ENCODE data around the gene ZNF541.

The ZNF541 gene

DNA sequence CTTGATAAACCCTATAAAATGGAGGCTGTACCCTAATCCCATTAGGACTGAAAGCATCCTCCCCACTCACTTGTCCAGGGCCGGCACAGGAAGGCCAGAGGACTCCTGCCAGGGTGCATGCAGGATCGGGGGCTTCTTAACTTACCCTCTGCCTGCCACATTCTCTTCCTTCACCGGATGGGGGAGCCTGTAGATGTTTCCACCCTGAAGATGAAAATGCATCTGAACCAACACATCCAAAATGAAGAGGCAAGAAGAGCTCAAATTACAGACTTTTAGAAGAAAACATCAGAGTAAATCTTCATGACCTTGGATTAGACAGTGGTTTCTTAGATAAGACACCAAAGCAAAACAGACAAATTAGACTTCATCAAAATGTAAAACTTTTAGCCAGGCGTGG lies 32.2 kb downstream of the ZNF541 start:
- DNase-seq = no peak

- DNase-seq = no peak
Measured at GRCh38 chr19:47539747-47540311, 33.1 kb downstream of the ZNF541 start.

GRCh38 chr19:47538812-47539211 lies 34.1 kb downstream of the ZNF541 start:
- DNase-seq = no peak

DNA sequence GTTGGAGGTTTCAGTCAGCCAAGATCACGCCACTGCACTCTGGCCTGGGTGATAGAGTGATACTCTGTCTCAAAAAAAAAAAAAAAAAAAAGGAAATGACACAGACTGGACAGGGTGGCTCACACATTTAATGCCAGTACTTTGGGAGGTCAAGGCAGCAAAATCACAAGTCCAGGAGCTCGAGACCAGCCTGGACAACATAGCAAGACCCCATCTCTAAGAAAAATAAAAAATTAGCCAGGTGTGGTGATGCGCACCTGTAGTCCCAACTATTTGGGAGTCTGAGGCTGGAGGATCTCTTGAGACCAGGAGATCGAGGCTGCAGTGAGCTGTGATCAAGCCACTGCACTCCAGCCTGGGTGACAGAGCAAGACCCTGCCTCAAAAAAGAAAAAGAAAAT lies 35.5 kb downstream of the ZNF541 start:
- no peak for DNase-seq

- DNase-seq = no peak
Measured at GRCh38 chr19:47534628-47535027, 38.3 kb downstream of the ZNF541 start.

DNA sequence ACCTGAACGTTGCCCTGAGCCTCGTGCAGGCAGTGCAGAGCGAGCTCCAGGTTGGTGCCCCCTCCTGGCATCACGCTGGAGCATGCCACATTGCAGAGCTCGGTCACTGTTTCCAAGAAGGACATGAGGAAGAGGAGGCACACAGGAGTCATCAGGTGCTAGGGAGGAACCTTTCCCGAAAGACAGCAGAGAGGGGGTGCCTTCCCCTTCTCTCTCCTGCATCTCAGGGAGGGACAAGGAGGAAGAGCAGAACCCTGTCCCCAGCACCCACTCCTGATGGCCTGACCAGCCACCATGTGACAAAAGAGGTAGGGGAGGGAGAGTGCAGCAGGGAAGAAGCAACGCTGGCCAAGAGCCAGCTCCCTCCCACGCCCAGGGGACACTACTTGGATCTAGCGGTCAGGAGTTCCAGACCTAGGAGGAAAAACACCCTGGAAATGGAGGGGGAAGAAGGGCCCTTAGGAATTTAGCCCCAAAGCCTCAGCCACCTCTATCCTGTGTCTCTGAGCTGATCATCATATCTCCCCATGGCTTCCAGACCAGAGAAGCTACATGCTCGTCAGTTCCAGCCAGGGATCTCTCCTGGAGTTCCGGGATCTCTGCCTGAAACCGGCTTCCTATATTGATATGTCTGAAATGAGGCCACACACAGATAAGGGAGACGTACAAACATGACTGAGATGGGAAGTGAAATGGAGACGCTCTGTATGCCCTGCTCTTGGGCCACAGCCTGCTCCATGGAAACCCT lies 41.1 kb downstream of the ZNF541 start:
- DNase-seq = no peak

- no peak for DNase-seq
Measured at GRCh38 chr19:47529018-47529742, 43.8 kb downstream of the ZNF541 start.

GRCh38 chr19:47526798-47527197 lies 46.1 kb downstream of the ZNF541 start:
- no peak for DNase-seq

DNA sequence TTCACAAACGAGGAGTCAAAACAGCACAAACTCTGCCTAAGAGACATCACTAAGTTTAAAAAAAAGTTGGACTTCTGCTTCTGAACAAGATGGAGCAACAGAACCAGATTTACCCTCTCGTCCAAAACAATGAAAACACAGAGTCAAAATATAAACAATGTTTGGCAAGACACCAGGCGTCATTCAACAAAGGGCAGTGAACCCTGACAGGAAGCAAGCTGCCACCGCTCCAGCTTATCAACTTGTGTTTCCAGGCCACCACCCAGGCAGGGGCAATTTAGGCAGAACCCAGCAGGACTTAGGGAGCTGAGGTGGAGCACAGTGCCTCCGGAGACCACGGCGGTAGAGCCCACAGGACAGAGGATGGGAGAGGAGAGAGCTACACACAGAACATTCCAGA lies 49.5 kb downstream of the ZNF541 start:
- no peak for DNase-seq

Measured in central memory CD4-positive, alpha-beta T cell (primary cell).